Endometrium (tissue), 2 donors: ENCODE results near the gene NTN1.

ENCODE experiments used
- FAIRE-seq: peaks from 2 replicates; lab custom pipeline; 2012; peaks lifted over from hg19 to GRCh38; lab: Jason Lieb, UNC
- donor health status: control.
- donor health status: control.

NTN1 gene

DNA sequence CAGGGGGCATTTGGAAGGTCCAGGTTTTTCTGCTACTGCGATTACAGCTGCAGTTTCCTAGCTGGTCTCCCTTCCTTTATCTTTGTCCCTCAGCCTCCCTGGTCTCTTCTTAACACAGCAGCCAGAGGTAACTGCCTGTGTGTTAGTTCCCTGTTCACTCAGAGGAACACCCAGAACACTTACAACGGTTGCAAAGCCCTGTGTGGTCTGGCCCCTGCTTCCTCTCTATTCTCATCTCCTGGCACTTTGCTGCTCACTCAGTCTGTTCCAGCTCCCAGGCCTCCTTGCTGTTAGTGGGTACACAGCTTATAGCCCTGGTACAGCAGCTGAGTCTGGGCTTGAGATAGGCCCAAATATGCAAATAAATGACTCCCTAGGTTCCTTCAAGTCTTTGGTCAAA is 16.4 kb downstream of the NTN1 start:
- FAIRE-seq: no peak

DNA sequence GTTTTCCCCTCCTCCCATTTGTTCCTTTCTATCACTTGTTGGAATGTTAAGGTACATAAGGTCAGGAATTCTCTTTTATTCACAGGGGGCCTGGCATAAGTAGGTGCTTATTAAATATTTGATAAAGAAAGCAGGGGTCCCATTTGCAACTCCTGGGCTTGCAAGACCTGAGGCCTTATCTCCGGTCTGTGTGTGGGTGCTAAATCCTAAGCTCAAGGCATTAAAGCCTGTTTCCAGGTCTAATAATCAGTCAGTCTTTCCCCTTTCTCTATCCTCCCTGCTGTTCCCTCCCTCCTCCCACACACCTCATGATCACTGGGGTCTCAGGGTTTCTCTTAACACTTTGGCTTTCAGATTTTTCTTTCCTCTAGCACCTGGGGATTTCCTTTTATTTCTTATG is 17.1 kb downstream of the NTN1 start:
- no peak for FAIRE-seq

DNA sequence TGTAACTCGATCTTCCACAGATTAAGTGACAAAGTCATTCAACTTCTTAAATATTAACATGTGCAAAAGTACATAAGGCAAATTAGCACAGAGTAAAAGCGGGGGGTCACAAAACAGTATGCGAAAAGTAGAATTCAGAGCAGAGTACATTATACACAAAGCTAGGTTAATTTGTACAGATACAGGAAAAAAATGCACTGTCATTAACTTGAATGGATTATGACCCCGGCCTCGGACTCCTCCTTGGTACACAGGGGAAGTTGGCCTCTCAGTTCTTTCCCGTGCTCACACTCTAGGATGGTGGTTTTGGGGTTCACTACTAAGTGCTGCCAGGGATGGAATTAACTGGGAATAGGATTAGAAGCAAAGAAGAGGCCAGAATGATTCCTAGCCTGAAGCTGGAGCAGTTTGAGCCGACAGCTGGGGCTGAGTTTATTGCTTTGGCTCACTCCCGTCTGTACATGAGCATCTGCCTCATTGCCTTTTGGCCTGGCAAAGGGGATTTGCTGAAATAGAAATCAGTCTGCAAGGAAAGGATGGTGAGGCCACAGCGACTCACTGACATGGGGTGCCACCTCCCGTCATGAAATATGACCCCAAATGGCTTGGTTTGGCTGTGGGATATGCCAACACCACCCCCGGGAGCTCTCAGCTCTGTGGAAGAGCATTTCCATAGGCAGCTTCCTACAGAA is 23.6 kb downstream of the NTN1 start:
- no peak for FAIRE-seq

DNA sequence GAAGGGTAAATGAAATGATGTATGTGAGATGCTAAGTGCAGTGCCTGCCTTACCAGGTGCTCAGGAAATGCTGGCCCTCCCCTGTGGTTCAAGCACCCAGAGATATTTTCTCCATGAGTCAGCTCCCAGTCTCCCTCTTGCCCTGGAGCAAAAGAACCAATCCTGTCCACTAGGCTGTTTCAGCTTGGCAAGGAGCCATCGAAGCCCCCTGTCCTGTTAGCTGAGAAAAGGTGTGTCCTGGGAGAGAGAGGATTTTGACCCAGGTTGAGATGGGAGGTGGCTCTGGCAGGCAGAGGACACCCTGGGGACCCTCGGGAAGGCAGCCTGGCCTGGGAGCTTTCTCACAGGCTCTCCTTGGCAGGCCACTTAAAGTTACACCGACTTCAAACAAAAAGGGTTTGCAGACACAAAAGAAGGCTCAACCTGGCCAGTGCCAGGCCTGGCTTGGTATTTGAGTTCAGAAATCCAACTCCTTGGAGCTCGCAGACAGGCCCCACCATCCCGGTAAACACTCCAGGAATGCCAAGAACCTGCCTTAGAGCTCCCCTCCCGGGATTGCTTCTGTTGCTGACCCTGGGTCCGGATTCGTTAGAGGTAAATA is 29.6 kb downstream of the NTN1 start:
- no peak for FAIRE-seq

DNA sequence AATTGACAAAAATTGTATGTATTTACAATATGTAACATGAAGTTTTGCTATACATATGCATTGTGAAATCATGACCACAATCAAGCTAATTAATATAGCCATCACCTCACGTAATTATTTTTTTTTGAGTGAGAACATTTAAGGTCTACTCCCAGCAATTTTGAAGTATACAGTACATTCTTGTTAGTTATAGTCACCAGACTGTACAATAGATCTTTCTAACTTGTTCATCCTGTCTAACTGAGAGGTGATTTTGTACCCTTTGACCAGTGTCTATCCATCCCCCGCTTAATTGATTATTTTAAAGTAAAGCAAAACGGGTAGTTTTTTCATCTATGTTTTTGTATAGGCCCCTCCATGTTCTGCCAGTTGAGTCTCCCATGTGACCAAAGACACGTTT is 30.3 kb downstream of the NTN1 start:
- FAIRE-seq: no peak

DNA sequence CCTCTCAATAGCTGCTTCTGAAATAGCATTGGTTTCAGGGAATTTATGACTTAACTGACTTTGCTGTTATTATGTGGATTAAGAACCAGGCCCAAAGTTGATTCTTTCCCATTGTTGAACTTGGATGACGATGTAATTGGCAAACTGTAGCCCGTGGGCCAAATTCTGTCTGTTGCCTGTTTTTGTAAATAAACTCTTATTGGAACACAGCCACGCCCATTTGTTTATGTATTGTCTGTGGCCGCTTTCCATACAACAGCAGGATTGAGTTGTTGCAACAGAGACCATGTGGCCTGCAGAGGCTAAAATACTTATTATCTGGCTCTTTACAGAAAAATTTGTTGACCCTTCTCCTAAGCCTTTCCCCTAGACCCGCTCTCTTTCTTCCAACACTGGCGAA is 31.6 kb downstream of the NTN1 start:
- FAIRE-seq: no peak

DNA sequence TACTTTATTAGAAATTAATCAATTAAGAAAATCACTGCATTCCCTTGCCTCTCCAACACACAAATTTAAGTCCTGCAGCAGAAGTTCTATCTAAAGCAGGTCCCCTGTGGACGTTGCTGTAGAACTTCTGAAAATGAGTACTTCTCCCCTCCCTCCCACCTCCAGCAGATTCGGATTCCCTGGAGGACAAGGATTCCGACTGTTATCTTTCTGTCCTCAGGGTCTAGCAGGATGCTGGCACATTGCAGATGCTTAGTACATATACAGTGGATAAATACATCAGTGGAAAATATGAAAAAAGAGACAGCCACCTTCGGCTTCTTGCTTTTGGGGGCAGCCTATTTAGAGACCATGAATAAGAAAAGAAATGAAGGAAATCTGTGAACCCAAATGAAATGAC is 32.1 kb downstream of the NTN1 start:
- FAIRE-seq: no peak

DNA sequence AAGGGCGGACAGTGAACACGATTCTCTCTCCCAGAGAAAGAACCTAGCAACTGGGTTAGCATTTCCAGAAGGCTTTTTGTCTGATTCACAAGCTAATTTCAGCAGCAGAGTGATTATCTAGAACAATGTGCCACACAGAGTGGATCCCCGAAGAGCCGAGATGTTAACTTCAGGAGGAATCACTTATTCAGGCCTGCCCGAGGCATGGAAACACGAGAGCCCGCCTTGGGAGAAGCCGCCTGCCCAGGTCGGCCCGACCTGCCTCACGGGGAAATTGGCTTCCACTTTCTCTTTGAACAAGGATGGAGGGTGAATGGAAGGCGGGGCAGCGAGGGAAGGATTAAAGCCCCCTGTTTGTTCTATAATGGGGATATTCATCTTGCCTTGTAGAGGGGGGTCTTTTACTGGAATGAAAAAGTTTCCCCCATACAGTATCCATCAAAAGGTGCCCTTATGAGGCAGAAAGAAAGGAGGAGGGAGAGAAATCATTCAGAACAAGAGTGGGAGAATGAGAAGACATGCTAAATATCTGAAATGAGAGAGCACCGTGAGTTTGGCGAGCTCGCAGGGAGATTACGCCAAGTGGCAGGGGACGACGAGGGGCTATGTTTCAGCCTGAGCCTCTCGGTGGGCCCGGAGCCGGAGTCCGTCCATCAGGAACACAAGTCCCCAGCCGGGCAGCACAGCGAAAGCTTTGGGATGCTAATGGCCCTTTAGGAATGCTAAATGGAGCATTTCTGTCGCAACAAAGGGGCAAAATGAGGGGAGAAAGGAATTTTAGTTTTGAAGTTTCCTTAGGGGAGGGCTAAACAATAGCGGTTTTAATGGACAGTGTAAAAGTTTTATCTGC is 33.0 kb downstream of the NTN1 start:
- FAIRE-seq: no peak

DNA sequence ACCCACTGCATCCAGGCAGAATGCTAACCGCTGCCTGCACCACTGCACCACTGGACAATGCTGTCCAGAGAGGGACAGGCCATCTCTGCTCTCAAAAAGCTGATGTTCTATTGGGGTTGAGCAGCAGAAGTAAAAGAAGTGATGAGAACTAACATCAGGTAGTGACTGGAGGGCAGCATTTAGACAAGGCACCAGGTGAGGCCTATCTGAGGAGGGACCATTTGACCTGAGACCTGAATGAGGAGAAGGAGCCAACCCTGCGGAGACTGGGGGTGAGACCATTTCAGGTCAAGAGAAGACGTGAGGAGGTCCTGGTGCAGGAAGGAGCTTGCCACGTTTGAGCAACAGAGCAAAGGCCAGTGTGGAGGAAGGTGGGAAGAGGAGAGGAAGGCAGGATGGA is 34.0 kb downstream of the NTN1 start:
- no peak for FAIRE-seq

DNA sequence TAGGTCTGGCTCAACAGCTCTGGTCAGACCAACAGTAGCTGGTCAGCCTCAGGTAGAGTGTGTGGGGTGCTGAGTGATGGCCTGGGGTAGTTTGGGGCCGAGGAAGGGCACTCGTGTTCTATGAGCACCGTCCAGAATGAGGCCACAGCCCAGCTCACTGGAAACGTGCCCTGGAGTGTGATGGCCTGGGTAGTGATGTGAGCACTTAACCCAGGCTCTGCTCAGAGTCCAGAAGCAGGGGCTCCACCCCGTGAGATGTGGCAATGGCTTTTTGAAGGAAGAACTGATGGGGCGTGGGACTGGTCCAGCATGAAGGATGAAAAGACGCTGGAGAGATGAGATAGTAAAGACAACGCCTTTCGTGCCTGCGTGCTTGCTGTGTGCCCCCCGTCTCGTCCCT is 35.3 kb downstream of the NTN1 start:
- no peak for FAIRE-seq

DNA sequence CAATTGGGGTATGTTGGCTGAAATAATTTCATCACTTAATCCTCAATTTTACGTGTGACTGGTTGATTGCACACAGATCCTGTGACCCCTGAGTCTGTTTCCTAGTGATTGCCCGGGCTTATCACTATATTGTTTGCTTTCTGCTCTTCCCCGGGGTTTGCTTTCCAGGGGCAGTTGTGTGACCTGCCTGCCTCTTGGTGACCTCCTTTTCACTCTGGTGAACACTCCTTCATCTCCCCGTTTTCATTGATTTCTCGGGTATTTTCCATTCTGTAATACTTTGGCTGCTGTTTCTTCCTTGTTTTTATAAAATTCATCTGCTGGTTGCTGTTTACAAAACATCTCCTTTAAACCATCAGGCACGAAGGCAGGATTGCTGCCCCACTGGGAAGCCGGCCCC is 36.0 kb downstream of the NTN1 start:
- no peak for FAIRE-seq

DNA sequence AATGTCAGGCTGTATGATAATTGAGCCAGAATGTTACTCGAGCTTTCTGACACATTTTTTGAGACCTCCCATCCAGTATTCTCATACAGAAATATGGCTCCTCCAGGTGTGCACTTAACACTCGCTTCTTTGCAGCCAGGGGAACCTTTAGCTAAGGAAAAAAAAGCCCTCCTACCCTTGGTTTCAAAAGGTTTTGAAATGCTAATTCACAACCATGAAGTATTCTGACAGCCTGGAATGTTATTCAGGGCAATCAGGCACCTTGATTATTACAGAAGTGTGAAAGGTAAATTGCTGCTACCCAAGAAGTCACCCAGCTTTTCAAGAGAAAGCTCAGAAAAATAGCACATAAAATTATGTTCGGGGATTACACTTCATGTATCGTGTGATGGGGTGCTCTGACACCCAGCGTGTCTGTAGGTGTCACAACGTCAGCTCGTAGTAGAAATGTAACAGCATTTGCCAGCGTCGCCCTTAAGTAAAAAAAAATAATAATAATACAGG is 41.1 kb downstream of the NTN1 start:
- no peak for FAIRE-seq

DNA sequence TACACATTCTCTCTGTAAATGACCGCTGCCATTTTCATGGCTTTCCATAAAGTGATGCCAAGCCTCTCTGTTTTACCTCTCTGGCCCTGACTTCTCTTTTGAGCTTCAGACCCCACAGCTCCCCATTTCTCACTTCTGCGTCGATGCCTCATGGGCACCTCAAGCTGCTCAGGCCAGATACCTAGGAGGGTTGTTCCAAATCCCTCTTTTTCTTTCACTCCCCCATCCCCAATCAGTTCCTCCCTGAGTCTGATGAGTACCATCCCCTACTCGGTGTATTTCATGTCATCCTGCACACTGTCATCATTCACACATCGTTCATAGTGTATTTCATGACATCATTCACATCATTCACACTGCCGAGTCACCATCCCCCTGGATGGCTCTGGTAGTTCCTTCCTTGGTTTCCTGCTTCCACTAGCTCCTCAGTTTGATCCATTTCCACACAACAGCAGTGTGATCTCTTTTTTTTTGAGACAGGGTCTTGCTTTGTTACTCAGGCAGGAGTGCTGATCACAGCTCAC is 43.1 kb downstream of the NTN1 start:
- FAIRE-seq: no peak

DNA sequence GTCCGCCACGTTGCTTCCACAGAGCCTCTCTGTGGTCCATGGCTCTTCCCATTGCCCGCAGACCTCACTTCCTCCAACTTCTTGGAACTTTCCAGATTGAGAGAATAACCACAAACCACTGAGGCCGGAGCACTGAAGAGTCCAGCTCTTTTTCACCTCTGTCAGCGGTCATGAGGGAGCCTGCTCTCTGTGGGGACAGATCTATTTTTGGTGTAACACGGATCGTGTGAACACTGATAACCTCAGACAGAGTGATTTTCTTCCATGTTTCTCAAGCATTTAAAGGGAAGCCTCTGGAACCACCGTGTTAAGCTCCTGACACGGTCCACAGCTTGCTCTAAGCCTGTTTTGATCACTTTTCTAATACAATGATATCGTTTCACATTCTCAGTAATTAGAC is 49.7 kb downstream of the NTN1 start:
- FAIRE-seq: no peak

DNA sequence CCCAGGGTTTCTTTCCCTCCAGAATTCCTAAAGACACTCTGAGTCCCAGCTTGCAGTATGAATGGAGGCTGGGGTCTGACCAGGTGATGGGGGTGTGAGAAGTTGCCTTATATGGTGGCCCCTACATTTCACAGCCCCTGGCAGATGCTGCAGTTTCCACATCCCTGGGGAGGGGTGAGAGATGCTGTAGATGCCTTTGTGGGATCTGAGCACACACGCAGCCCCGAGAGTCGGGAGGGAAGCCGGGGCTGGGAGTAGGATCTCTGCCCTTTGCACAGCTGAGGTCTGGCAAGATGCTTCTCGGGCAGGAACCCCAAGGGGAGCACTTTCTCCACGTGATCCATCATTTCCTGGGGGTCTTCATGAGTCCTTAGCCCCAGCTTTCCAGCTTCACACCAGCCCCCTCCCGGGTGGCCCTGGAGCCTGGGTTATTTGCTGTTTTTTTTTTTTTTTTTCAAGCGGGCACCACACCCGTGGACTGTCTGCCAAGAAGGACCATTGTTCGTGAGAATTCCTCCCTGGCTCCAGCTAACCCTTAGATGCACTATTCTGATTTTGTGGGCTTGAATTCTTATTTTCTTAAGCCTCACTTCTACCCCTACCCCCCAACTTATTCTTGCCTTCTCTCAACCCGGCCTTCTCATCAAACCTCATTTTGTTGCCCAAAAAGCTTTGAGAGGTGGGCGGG is 50.6 kb downstream of the NTN1 start:
- FAIRE-seq: no peak

DNA sequence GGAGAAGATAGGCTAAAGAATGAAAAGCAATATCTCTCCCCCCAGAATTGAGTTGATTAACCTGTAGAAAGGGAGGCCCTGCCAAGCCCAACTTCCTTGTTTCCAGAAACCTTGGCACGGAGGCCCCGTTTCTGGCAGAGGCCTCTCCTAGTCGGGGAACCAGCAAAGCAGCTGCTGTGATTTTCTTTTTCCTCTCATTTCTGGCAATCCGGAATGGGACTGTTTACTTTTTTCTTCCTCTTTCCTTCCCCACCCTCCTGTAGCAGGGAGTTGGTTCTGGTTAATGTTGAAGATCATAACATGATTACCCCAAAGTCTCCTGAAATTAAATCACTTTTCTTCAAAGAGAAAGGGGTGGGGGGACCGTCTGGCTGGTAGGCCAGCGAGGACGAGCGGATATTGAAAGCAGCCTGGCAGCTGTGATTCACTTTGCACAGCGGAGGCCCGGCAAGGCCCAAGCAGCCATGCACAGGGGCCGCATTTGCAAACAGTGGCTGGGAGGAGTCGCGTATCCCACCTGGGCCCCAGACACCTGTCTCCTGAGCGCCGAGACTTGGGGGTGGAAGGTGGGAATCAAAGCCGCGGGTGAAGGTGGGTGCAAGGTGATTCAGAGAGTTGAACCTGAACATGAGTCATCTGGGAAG is 51.5 kb downstream of the NTN1 start:
- no peak for FAIRE-seq

DNA sequence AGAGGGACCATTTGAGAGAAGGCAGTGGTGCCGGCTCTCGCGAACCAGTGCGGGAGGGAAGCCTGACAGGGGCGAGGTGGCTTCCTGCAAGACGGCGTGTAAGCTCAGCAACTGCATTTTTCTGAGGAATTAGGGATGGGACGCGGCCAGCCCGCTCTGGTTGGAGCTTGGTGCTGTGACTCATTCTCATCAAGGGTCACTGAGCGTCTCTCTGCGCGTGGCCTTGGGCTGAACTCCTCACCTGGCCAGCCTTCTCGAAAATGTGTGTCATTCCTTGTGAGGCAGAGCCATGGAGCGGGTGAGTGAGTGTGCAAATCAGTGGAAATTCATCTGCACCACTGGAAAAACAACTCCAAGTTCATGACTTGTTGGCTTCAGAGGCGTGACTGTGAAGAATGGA is 52.8 kb downstream of the NTN1 start:
- no peak for FAIRE-seq

DNA sequence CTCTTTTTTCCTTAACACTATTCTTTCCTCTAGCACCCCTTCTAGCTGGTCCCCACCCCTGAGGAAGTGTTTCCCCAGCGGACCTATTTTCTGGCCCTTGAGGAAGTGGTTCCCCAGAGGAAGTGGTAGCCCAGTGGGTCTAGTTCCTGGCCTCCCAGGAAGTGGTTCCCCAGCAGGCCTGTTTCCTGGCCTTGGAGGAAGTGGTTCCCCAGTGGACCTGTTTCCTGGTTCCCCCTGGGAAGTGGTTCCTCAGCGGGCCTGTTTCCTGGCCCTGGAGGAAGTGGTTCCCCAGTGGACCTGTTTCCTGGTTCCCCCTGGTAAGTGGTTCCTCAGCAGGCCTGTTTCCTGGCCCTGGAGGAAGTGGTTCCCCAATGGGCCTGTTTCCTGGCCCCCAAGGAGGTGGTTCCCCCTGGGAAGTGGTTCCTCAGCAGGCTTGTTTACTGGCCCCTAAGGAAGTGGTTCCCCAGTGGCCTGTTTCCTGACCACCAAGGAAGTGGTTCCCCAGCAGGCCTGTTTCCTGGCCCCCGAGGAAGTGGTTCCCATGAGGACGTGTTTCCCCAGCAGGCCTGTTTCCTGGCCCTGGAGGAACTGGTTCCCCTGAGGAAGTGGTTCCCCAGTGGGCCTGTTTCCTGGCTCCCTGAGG is 58.3 kb downstream of the NTN1 start:
- FAIRE-seq: no peak

DNA sequence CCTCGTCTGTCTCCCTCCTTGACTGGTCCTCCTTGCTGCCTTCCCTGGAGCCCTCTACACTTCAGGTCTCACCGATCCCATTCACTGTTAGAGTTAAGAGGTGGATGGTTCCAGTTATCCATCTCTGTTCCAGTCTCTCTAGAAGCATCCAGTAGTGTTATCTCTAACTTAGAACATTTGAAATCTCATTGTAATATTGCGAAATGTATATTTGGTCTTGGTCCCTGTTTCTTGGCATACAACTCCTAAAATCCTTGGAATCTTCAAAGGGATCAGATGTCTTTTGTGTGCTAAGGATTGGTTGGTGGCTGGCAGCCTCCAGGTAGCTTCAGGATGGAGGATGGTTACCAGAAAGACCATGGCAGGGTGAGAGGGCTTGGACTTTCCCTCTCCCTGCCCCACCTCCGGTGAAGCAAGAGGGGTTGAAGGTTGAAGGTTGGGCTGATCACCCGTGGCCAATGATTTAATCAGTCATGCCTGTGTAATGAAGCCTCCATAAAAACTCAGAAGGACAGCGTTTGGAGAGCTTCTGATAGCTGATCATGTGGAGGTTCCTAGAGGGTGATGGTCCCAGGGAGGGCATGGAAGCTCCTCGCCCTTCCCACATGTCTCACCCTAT is 59.1 kb downstream of the NTN1 start:
- FAIRE-seq: no peak

DNA sequence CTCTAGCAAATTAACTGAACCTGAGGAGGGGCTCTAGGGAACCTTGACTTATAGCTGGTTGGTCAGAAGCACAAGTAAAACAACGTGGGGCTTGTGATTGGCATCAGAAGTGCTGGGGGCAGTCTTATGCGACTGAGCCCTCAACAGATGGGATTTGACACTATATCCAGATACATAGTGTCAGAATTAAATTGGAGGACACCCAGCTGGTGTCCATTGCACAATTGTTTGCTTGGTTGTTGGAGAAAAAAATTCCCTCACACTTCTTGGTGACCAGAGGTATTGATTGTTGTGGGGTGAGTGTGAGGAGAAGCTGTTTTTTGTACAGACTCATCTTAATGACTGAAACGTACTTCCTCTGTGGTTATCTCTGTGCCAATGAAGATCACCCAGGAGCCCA is 59.7 kb downstream of the NTN1 start:
- FAIRE-seq: no peak

DNA sequence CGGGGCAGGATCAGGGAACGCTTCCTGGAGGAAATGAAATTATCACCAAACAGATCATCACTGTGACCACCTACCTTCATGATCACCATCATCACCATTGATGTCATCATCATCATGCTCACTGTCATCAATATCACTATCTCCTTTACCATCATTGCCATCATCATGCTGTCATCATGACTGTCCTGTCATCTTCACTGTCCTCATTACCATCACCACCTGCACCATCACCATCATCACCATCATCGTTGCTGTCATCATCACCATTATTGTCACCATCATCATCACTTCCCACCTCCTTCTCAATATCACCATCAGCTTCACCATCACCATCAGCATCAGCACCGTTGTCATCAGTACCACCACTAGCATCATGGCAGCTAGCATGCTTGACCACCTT is 65.3 kb downstream of the NTN1 start:
- no peak for FAIRE-seq
